ENCODE measurements around the gene TSTD2.

Gene TSTD2

DNA sequence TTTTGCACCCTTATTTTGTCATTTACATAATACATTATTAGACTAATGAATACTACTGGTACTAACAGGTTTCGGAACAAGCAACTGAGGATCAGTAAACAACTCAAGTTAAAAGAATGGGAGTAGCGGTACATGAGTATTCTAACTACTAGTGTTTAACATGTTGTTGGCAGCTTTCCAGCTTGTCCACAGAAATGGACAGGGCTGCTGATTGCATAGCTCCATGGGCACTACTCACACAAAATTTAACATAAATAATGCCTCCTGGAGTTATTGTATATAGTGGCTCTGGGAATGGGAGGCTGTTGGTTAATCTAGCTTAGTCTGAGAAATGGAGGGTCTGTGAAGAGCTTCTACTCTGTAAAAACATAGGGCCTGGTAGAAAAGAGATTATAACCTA lies 7.2 kb upstream of the TSTD2 start:
- intact Hi-C loops (cut with DNase I; ENCODE audit: low total_unique reads) = no loop called here
- H3K9me3 ChIP-seq = no peaks in the 10 kb centered on the region
- H3K4me1 ChIP-seq = peaks cover 0 to 32% (median 10%) of the 10 kb centered on the region in 4 donors
- TF ChIP-seq, protein P1, sequence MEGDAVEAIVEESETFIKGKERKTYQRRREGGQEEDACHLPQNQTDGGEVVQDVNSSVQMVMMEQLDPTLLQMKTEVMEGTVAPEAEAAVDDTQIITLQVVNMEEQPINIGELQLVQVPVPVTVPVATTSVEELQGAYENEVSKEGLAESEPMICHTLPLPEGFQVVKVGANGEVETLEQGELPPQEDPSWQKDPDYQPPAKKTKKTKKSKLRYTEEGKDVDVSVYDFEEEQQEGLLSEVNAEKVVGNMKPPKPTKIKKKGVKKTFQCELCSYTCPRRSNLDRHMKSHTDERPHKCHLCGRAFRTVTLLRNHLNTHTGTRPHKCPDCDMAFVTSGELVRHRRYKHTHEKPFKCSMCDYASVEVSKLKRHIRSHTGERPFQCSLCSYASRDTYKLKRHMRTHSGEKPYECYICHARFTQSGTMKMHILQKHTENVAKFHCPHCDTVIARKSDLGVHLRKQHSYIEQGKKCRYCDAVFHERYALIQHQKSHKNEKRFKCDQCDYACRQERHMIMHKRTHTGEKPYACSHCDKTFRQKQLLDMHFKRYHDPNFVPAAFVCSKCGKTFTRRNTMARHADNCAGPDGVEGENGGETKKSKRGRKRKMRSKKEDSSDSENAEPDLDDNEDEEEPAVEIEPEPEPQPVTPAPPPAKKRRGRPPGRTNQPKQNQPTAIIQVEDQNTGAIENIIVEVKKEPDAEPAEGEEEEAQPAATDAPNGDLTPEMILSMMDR (IDR thresholded peaks at IDR 0.05) = no peak
- no peak for DNase-seq
- no peaks in the 10 kb centered on the region for H3K27me3 ChIP-seq
- H3K27ac ChIP-seq = no peak overlapping the region
- peaks cover 5 to 24% (median 19%) of the 10 kb centered on the region in 3 donors for H3K36me3 ChIP-seq
- H3K4me3 ChIP-seq = no peak overlapping the region

DNA sequence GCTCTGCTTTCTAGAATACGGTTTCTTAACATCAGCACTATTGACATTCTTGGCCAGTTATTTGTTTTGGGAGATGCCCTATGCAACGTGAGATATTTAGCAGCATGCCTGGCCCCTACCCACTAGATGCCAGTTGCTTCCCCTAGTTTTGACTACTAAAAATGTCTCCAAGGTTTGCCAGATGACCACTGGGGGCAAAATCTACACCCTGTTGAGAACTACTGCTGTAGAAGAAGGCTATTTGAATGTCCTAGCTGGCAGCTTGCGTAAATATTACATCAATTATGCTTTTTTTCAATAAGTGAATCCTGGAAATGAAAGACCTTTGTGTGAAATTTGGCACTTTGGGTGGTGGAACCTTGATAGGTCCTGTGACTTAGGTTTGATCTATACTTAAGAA lies 5.5 kb upstream of the TSTD2 start:
- Histone ChIP-seq H3K9me3 (no peaks in the 10 kb centered on the region), H3K27me3 (no peaks in the 10 kb centered on the region), H3K4me1 (peaks cover 0 to 45% (median 18%) of the 10 kb centered on the region in 4 donors), H3K27ac (no peak overlapping the region), H3K4me3 (no peak overlapping the region), H3K36me3 (peaks cover 3 to 17% (median 12%) of the 10 kb centered on the region in 3 donors)
- TF ChIP-seq, protein P1 (IDR thresholded peaks at IDR 0.05) = peak in 1 of 2 experiments; percentile 5
- DNase-seq = no peak
- intact Hi-C loops (cut with DNase I; ENCODE audit: low total_unique reads) = no loop called here

DNA sequence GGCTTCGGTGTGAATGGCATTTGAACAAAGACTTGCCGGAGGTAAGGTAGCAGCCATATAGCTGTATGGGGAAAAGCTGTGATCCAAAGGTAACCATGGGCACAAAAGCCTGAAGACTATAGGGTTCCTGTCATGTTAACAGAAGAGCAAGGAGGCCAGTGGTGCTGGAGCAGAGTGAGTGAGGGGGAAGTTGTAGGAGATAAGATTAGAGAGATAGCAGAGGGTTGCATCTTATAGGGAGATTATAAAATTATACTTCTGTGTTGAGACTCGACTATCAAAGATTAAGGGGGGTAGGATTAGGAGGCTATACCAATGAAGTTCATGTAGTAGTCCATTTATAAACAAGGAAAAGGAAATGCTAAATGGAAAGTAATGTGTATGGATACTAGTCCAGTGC lies 3.7 kb upstream of the TSTD2 start:
- H3K9me3 ChIP-seq = no peaks in the 10 kb centered on the region
- peaks cover 0 to 2% (median 0%) of the 10 kb centered on the region in 3 donors for H3K36me3 ChIP-seq
- no peaks in the 10 kb centered on the region for H3K27me3 ChIP-seq
- intact Hi-C loops (cut with DNase I; ENCODE audit: low total_unique reads) = no loop called here
- DNase-seq = no peak
- H3K4me1 ChIP-seq = peaks cover 0 to 48% (median 22%) of the 10 kb centered on the region in 4 donors
- no peak overlapping the region for H3K27ac ChIP-seq
- H3K4me3 ChIP-seq = no peak overlapping the region
- TF ChIP-seq, protein P1 (IDR thresholded peaks at IDR 0.05) = no peak

DNA sequence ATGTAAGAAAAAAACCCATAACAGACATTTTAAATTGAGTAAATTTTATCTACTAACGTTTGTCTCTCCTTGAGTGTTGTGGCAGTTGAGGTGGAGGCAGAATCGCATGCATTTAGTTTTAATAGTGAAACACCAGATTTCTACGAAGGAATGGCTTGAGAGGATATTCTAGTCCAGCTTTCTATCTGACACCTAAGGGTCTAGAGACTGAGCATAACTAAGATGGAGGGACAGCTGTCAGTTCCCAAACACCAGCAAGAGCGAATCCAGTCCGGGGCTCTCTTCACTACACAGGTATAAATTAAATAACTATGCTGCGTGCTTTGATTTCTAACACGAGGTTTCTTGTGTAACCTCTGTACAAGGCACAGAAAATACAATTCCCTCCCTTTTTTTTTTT lies 1.9 kb upstream of the TSTD2 start:
- TF ChIP-seq, protein P1 (IDR thresholded peaks at IDR 0.05) = no peak
- Histone ChIP-seq H3K9me3 (no peaks in the 10 kb centered on the region), H3K27ac (no peak overlapping the region), H3K36me3 (no peaks in the 10 kb centered on the region), H3K4me1 (peaks cover 0 to 60% (median 30%) of the 10 kb centered on the region in 4 donors), H3K4me3 (peak overlapping the region; percentile 87 to 93), H3K27me3 (no peaks in the 10 kb centered on the region)
- intact Hi-C loops (cut with DNase I; ENCODE audit: low total_unique reads) = no loop called here
- DNase-seq = no peak

GRCh38 chr9:97633859-97634490 lies 807 bp upstream of the TSTD2 start:
- no peaks in the 10 kb centered on the region for H3K27me3 ChIP-seq
- DNase-seq = no peak
- H3K4me3 ChIP-seq = peak overlapping the region; percentile 87 to 93
- peaks cover 0 to 60% (median 30%) of the 10 kb centered on the region in 4 donors for H3K4me1 ChIP-seq
- TF ChIP-seq, protein P1 (IDR thresholded peaks at IDR 0.05) = no peak
- intact Hi-C loops (cut with DNase I; ENCODE audit: low total_unique reads) = no loop called here
- H3K9me3 ChIP-seq = no peaks in the 10 kb centered on the region
- H3K27ac ChIP-seq = peak overlapping the region; percentile 94
- H3K36me3 ChIP-seq = no peaks in the 10 kb centered on the region

All from tibial artery (tissue), 4 donors.